Measurements from ENCODE around the gene TSC22D2. TPM values are rescaled to one million over a fixed set of nuclear protein-coding genes. Genes with fewer than 3 reads are reported as not detected.
A peak's percentile ranks its signal among the peaks of the same experiment; 100 is the strongest.

Gene TSC22D2
- total and polyA plus RNA-seq, 2 of the 8 experiments (the other 6 are each of a cell fraction or from before 2014, with no cell fraction given) = 3.4 to 27.6 TPM

GRCh38 chr3:150371741-150372254, 36.3 kb upstream of the TSC22D2 start:
- TF ChIP-seq JUN (IDR thresholded peaks at IDR 0.05; ENCODE audit: low read depth, low read length) = 0 out of 2 replicates have a peak, but pooled peaks have one; percentile 13
- 0 out of 2 replicates have a peak, but pooled peaks have one; percentile 61 for TF ChIP-seq JUND (IDR thresholded peaks at IDR 0.05; ENCODE audit: low read length)
- TF ChIP-seq TEAD4 (IDR thresholded peaks at IDR 0.05; ENCODE audit: low read depth, low read length) = 0 out of 2 replicates have a peak, but pooled peaks have one; percentile 19
- no peak for TF ChIP-seq BACH1 (IDR thresholded peaks at IDR 0.05; ENCODE audit: low read length)
- no peak for TF ChIP-seq GABPA (IDR thresholded peaks at IDR 0.05; ENCODE audit: borderline replicate concordance, insufficient read depth, low read length)
- H3K9ac ChIP-seq (replicated peaks in 1 of 4; ENCODE audit: extremely low read depth in 1 of 4, low read depth in 3 of 4, low read length in 3 of 4) = no peak overlapping the region
- H3K23ac ChIP-seq (ENCODE audit: insufficient read length) = no peak overlapping the region
- DNase-seq (ENCODE audit: low read depth in 1 of 2, low spot score in 2 of 2) (no peak), FAIRE-seq (no peak)
- H3K79me2 ChIP-seq (ENCODE audit: control insufficient read depth in 1 of 2, insufficient read depth in 2 of 2, low read length in 2 of 2) = no peaks in the 10 kb centered on the region
- ChIA-PET CTCF (ENCODE audit: partially characterized antibody) (no interaction called here), POLR2A (ENCODE audit: partially characterized antibody) (interaction anchor here (1.3 kb wide), 1 partner anchor 13 kb away, joined by 3 read pairs; no protein-coding TSS in a partner anchor)
- H3K14ac ChIP-seq (ENCODE audit: insufficient read length) = no peak overlapping the region
- no peak overlapping the region for H2BK20ac ChIP-seq (ENCODE audit: low read length)
- no peaks in the 10 kb centered on the region for H3K79me1 ChIP-seq (ENCODE audit: low read depth, low read length)
- 0 out of 2 replicates have a peak overlapping the region, but pooled peaks have one; percentile 30 for H2AFZ ChIP-seq (ENCODE audit: low read length)
- H3K4me3 ChIP-seq (ENCODE audit: extremely low read depth in 1 of 4, insufficient read depth in 2 of 4, low read depth in 3 of 4, low read length in 4 of 4) = no peak overlapping the region
- H3K36me3 ChIP-seq (ENCODE audit: control insufficient read depth in 2 of 4, insufficient read depth in 4 of 4, low read length in 3 of 4) = no peaks in the 10 kb centered on the region
- peak overlapping the region; percentile 15 for H4K5ac ChIP-seq (ENCODE audit: insufficient read length, low read depth, low read length)
- no peak overlapping the region for H3K18ac ChIP-seq (ENCODE audit: extremely low read depth, low read length)
- no peak overlapping the region for H2BK5ac ChIP-seq (ENCODE audit: low read depth, low read length)
- WGBS, 2 experiments (ENCODE audit: extremely low coverage in 1 of 2, insufficient coverage in 1 of 2, insufficient read length in 1 of 2, insufficient replicate concordance in 2 of 2, low coverage in 1 of 2, low lambda C conversion rate in 2 of 2, missing lambda C conversion rate in 1 of 2) = 79% methylated on average over 6 of the region's 6 CpGs; no CpG with 5 or more reads in 1 of the 2 experiments
- H4K8ac ChIP-seq (ENCODE audit: extremely low read depth, insufficient read depth, low read length) = no peak overlapping the region
- no peak overlapping the region for H2BK120ac ChIP-seq (replicated peaks; ENCODE audit: low read depth, low read length)
- no peak overlapping the region for H3K4ac ChIP-seq (replicated peaks; ENCODE audit: insufficient read length, low read depth, low read length)
- H3K4me1 ChIP-seq (replicated peaks in 1 of 4; ENCODE audit: control insufficient read depth in 3 of 4, insufficient read depth in 4 of 4, low read length in 3 of 4) = peaks cover 0 to 11% (median 10%) of the 10 kb centered on the region in 4 experiments; a peak in 5 of 7 replicates
- no peak overlapping the region for H3K27ac ChIP-seq (ENCODE audit: low read depth, low read length)
- H4K20me1 ChIP-seq (replicated peaks in 1 of 2; ENCODE audit: control insufficient read depth in 1 of 2, insufficient read depth in 2 of 2, low read length in 2 of 2) = no peaks in the 10 kb centered on the region
- peak overlapping the region; percentile 69 for H2BK12ac ChIP-seq (ENCODE audit: low read depth, low read length)
- H3K56ac ChIP-seq (replicated peaks; ENCODE audit: insufficient read length, low read depth, low read length) = no peak overlapping the region
- H3K4me2 ChIP-seq (ENCODE audit: insufficient read depth in 1 of 2, low read depth in 2 of 2, low read length in 2 of 2) = peak overlapping the region in 1 of 2 experiments; percentile 24; a peak in 1 of 4 replicates
- no peaks in the 10 kb centered on the region for H3K27me3 ChIP-seq (replicated peaks in 1 of 4; ENCODE audit: control insufficient read depth in 3 of 4, extremely low read depth in 1 of 4, insufficient read depth in 3 of 4, low read length in 3 of 4)
- H4K91ac ChIP-seq (replicated peaks; ENCODE audit: insufficient read length, low read length) = no peak overlapping the region
- H2AK5ac ChIP-seq (ENCODE audit: low read depth, low read length) = peak overlapping the region; percentile 79; the same call in 1 of the 2 replicates
- no peaks in the 10 kb centered on the region for H3K9me3 ChIP-seq (ENCODE audit: insufficient read depth in 2 of 2, low read depth in 1 of 2, low read length in 1 of 2)
- no peaks in the 10 kb centered on the region for H3K23me2 ChIP-seq (ENCODE audit: low read depth, low read length)
- H2BK15ac ChIP-seq (ENCODE audit: low read length) = no peak overlapping the region

Data from H1 (cell line).